GM19099 (cell line): ENCODE data around the gene PNMA6E.

Experiments
- POLR2A ChIP-seq: IDR thresholded peaks from 3 replicates; pipeline ENCODE4 v1.6.1; 2011; ENCODE audit warnings: low read depth; ENCODE audit not compliant: insufficient read length; ENCODE audit errors: extremely low read depth

The PNMA6E gene

DNA sequence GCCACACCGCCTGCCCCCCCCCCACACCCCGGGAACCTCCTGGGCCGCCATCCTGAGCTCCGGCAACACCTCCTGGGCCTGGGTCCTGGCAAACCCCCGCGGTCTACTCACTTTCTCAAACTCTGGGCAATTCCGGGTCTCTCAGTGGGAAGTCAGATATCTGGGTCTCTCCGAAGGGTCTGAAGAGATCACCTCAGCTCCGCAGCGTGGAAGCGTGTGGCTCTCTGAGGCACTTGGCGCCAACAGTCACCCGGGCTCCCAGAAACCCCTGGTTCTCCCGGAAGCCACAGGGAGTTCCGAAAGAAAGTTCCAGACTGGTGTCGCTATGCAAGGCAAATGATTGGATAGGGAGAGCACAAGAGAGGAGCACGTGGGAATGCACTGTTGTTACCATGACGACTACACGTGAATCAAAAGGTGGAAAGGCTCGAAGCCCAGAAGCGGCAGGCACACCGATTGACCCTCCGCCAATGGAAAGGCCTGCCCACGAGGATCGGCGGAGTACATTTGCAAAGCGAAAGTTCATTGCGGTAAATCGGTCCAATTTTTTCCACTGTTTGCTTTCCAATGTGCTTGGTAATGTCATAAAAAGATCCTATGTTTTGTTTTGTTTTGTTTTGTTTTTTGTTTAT is at the start of gene PNMA6E:
Gene PNMA6E, minus strand, starts transcription at position 218 of the 632 bp plus-strand sequence. CDS start 2,501 bp downstream, outside the sequence.
- no peak for TF ChIP-seq POLR2A

DNA sequence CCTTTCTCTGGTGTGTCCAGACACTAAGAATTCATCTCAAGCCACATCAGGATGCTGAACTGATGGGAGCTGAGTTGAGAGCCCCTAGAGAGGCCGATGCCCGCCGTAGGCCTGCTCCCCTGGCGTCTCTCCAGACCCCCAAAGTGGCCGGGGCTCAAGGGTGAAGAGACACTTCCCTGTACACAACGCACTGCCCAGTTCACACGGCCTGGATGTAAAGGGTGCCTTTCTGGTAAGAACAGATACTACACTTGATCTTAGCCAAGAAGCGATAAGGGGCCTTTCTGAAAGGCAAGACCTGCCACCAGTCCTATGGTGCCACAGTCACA is 49.8 kb upstream of the PNMA6E start:
- no peak for TF ChIP-seq POLR2A

DNA sequence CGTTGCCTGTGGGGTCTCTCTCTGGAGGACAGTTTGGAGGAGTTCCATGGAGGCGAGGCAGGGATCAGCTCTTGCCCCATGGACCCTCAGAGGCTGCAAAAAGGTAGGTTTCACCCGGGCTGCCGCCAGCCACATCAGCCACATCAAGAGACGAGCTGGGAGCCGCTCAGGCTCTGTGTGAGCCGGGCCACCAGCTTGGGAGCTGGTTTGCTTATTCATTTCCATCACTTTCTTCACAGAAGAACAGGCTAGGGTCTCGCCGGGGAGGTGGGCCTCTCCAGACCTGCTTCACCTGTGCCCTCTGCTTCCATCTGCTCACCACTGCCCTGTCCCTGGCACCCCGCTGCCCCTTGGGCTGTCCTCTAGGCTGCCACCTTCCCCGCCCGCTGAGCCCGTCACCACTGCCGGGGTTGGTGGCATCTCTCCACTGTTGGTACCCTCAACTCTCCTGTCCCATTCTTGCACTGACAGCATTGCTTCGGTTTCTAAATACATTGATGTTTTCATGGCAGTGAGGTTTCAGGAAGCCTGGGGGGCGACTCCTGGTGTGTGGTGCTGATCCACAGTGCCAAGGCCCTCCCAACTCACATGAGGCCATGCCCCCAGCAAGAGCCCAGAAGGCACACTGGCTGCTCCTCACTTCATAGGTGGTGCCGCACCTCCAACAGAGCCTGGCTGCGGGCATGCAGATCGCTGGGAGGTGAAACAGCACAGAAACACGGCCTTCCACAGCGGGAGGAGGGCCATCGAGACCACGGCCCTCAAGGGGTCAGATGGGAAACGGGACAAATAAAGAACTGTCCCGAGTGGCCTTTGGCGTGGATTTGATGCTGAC is 49.2 kb upstream of the PNMA6E start:
- no peak for TF ChIP-seq POLR2A

DNA sequence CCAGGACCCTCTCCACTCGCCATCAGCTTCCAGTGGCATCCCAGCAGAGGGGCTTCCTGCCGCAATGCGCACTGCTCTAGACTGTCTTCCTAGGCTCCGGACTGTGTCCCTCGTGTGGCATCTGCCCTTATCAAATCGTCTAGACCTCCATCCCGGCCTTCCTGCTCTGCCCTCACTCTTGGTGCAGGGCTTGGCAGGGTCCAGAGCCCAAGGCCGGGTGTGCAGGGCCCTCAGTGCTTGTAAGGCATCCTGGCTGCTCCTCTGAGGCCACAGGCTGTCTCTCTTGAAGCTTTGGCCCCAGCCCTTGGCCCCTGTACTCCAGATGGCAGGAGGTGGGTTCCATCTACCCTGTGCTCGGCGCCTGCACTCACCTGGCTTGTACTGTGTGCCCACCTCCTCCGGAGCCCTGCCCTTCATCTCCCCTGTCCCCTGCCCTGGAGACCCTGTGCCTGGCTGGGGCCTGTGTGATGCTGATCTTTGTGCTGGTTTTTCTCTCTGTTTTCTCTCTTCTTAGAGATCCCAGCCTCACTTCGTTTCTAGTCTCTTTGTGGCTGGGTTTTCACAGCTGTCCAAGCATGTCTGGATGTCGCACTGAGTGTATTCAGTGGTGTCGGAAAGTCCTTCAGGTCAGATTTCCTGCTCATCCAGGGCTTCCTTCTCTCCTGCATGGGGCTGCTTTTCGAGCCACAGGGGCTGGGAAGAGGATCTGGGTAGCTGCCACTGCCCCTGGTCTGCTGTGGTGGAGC is 48.4 kb upstream of the PNMA6E start:
- TF ChIP-seq POLR2A, result no peak

DNA sequence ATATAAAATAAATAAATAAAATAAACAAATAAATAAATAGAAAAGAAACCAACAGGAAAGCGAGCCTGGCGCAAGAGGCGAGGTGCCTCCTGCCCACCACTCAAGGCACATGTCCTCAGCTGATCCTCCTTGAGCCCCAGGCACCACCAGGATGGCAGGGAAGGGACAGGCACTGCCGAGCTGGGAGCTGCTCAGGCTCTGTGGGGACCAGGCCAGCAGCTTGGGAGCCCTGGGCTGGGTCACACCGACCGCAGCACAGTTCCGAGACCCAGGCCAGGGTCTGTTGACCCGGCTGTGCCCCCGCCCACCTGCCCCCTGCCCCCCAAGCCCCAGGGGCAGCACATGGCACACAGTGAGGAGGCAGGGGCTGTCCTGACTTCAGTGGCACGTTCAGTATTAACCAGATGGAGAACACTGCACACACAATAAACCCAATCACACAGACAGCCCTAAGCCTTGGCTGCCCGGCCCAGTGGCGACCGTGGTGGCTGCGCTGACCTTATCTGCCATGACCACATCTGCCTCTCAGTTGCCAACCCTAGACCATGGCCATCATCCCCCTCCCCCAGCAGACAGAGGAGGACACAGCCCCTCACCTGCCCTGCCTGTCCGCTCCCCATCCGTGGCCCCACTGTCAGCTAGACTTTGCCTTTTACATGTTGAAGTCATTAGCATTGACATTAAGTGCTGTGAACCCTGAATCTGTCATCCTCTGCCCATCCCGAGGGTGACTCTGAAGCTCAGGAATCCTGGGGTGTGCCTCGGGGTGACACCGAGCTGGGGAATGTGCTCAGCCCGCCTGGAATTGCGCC is 47.6 kb upstream of the PNMA6E start:
- no peak for TF ChIP-seq POLR2A

DNA sequence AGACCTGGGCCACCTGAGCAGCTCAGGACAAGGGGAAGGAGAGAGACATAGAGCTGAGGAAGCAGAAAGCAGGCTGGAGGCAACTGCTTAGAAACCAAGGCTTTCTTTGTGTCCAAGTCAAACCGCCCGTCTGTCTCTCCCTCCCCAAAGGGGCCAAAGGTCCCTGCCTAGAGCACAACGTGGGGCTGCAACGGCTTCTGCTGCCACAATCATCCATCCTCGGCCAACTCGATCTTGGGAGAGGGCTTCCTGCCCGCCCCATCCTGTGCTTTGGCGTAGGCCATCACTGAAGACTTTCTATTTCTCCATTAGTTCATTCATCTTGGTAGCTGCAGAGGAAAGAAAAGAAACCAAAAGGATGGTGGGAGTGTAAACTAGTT is 46.4 kb upstream of the PNMA6E start:
- no peak for TF ChIP-seq POLR2A

DNA sequence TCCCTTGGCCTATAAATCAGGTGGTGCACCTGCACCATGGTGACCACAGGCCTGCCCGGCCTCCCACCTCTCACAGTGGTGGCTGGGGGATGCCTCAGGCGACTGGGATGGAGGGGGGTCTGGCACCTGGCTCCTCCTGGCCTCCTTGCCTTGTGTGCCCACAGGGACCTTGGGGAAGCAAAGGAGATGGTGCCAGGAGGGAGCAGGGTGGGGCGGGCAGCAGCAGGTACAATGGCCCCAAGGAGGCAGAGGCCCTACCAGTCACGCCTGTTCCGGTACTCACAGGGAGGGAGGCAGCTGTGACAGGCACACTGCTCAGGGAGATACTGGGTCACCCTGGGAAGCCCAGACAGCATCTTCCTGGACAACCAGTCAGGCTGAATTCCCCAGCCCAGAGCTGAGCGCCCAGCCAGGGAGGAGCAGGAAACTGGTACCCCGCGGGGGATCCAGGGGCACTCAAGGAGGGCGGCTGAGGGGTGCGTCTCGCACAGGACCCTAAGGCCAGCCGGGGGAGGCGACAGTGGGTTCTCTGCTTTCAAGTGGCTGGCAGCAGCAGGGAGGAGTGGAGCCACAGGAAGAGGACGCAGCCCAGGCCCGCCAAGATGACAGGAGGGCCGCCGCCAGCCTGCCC is 45.9 kb upstream of the PNMA6E start:
- no peak for TF ChIP-seq POLR2A

DNA sequence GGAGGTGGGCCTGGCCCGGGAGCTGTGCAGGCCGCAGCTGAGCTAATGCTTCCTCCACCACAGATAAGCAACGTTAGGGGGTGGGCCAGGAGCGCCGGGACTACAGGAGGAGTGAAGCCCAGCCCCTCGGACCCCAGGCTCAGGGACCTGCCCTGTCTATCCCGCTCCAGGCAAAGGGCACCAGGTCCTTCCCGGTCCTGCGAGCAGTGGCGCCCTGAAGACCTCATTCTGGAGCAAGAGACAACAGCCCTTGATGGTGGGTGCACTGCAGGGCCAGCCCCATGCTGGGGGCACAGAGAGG is 45.4 kb upstream of the PNMA6E start:
- TF ChIP-seq POLR2A, result no peak

DNA sequence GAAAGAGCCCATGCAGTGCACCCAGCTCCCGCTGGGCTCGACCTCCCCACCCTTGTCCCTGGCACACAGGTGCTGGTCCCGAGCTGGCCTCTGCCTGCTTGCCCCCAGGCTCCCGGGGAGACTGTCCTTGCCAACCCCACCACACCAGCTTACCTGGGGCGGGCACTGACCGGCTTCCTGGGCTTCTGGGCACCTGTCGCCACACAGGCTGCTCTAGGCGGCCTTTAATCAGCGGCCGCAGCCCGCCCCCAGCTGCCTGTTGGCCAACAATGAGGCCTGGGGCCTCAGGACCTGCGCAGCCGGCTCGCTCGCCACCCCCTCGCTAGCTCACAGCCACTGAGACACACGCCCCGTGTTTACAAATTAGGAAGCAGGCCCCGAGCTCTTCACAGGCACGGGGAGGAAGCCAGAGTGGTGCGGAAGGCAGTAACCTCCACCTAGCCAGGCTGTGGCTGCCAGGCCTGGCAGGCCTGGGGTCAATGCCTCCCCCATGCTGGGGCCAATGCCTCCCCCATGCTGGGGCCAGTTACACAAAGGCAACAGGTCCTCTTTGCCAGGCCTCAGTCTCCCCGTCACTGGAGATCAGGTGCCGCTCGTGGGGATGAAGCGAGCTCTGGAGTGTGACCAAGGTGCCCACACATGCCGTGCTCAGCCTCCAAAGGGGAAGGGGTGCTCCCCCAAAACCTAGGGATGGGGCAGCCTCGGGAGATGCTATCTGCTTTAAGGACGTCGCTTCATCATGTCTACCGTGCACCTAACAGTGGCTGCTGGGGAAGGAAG is 44.9 kb upstream of the PNMA6E start, which contains the start of gene TREX2:
Gene TREX2, minus strand, starts transcription at position 201 of the 780 bp plus-strand sequence. CDS start 626 bp downstream, outside the sequence.
- TF ChIP-seq POLR2A, result no peak

DNA sequence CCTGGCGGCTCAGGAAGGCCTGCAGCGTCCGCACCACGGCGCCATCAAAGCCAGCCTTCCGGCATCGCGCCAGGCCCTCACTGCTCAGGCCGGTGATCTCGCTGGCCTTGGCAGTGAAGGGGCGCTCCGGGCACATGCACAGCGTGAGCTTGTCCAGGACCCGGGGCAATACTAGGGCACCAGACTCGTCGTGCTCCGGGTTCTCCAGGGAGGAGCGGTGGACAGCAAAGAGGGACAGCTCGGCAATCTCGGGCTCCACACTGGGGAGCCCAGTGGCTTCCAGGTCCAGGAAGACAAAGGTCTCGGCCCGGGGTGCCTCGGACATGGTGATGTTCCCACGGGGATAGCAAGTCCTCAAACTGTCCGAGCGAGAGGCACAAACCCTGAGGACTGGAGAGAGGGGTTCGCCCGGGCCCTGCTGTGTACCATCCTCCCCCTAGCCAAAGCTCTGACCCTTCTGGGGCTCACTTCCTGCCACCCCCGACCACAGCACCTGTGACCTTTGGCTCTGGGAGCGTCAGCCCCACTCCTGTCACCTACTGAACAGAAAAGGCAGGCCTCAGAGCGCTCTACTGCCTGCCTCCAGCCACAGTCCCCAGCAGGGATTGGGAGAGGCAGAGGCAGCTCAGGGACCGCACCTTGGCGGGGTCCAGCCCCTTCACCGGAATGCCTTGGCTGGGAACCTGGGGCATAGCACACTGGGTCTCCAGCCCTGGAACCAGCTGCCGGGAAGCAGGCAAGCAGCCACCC is 44.1 kb upstream of the PNMA6E start:
- no peak for TF ChIP-seq POLR2A

DNA sequence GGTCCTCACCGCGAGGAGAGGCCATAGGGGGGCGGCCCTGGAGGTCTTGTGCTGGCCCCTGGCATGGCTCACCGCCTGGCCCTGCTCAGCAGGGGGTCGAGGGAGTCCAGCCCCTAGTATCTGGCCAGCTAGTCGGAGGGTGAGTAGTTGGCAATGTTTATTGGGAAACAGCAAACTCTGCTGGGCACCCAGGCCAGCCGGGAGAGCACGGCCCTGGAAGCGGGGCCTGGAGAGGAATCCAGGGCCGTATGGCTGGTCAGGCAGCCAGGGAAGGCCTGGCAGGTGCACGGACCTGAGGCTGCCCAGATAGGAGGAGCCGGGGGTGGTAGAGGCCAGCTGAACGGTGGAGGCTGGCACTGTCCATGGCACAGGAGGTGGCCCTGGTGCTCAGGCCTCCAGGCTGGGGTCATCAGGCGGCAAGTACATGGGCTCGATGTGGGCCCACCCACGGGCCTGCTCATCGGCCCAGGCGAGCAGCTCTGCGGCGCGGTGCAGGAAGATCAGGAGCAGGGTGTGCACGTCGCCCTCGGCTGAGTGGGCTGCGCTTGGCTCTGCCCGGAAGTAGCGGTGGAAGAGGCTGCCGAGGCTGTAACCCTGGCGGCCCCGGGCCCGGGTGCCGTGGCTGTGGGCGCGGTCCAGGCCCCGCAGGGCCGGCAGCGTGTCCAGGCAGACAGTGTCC is 43.3 kb upstream of the PNMA6E start:
- no peak for TF ChIP-seq POLR2A

DNA sequence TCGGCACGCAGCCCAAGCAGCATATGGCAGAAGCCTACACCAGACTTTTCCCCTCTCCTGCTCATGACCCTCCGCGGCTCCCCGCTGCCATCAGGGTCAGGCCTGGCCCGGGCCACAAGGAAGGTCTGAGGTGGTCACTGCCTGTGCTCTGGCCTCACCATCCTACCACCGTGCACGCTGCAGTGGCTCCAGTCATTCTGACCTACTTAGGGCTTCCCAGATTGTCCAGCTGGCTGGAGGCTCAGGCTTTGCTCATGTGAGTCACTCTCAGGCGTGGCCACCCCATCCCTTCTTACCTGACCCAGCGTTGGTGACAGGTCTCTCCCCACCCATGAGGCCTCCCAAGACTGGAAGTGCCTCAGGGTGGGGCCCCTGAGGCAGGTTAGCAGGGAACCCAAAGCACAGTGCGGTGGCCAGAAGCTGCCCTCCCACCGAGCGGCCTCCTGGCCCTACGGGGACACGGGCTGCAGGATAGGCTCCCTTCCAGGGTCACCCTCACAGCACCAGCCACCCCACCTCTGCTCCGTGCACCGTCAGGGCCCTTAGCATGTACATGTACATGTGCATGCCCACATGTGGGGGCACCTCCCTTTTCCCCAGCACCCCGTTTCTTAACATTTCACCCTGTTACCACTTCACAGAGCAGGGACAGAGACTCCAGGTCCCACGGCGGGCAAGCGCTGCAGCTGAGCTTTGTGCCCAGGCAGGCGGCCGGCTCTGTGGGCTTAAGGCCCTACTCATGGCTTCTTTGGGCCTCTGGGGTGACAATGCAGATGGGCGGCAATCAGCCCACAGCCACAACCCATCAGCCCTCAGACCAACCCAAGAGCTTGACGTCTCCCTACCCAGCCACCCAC is 42.6 kb upstream of the PNMA6E start:
- no peak for TF ChIP-seq POLR2A
